ENCODE results near the gene SCARB1.

The SCARB1 gene

DNA sequence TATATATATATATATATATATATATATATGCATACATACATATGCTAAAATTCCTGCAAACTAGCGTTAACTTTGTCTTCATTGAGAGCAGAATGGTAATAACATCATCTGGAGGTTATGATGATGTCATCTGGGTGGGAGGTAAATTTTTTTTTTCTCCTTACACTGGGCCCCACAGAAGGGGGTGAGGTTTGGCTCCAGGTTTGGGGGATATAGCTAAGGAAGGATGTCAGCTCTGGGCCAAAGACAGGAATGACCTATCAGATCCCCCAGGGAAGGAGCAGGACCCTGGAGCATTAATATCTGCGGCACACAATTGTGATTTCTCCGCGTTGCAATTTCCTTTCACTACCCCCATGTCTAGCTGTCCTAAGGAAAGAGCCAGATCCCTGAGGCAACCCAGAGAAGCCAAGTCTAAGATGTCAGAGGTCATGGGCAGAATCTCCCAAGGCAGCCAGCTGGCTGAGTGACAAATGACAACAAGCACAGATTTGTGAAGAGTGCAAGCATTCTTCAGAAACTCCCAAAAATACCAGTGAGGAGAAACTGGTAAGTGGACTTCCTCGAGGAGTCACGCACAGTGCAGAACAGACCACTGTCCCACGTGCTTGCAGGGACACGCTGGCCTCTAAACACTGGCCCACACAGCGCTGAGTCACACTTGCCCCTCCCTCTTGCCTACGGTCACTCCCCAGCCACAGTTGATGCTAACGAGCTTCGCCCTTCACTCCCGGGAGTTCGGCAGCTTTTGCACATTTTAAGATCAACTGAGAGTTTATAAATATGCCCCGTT lies 40.8 kb upstream of the SCARB1 start (continued):
- TF ChIP-seq, protein P1, sequence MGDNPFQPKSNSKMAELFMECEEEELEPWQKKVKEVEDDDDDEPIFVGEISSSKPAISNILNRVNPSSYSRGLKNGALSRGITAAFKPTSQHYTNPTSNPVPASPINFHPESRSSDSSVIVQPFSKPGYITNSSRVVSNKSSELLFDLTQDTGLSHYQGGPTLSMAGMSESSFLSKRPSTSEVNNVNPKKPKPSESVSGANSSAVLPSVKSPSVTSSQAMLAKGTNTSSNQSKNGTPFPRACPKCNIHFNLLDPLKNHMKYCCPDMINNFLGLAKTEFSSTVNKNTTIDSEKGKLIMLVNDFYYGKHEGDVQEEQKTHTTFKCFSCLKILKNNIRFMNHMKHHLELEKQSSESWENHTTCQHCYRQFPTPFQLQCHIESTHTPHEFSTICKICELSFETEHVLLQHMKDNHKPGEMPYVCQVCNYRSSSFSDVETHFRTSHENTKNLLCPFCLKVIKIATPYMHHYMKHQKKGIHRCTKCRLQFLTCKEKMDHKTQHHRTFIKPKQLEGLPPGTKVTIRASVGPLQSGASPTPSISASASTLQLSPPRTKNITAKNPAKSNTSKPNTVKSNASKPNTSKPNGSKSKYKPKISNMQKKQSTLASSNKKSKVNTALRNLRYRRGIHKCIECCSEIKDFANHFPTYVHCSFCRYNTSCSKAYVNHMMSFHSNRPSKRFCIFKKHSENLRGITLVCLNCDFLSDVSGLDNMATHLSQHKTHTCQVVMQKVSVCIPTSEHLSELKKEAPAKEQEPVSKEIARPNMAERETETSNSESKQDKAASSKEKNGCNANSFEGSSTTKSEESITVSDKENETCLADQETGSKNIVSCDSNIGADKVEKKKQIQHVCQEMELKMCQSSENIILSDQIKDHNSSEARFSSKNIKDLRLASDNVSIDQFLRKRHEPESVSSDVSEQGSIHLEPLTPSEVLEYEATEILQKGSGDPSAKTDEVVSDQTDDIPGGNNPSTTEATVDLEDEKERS (tag by site-specific recombination; IDR thresholded peaks at IDR 0.05) = no peak
- no peak for TF ChIP-seq KLF10 (tag by site-specific recombination; IDR thresholded peaks at IDR 0.05)
- no peak for TF ChIP-seq ZNF266 (tag by site-specific recombination; IDR thresholded peaks at IDR 0.05; ENCODE audit: low read depth)
- peak; percentile 64; the same call in 1 of the 2 replicates for TF ChIP-seq KLF9 (tag by site-specific recombination; IDR thresholded peaks at IDR 0.05; ENCODE audit: low read depth)
- TF ChIP-seq ZNF132 (tag by site-specific recombination; IDR thresholded peaks at IDR 0.05; ENCODE audit: borderline replicate concordance) = no peak
- TF ChIP-seq ZFHX2 (tag by site-specific recombination; conservative IDR thresholded peaks at IDR 0.05) = peak; percentile 67
- no peak for TF ChIP-seq TRIM28 (IDR thresholded peaks at IDR 0.05; ENCODE audit: borderline replicate concordance, low read length)
- TF ChIP-seq ZBTB7A (tag by site-specific recombination; IDR thresholded peaks at IDR 0.05; ENCODE audit: low read depth) = no peak
- no peak for TF ChIP-seq ZNF19 (tag by site-specific recombination; IDR thresholded peaks at IDR 0.05; ENCODE audit: low read depth)
- TF ChIP-seq, protein P2, sequence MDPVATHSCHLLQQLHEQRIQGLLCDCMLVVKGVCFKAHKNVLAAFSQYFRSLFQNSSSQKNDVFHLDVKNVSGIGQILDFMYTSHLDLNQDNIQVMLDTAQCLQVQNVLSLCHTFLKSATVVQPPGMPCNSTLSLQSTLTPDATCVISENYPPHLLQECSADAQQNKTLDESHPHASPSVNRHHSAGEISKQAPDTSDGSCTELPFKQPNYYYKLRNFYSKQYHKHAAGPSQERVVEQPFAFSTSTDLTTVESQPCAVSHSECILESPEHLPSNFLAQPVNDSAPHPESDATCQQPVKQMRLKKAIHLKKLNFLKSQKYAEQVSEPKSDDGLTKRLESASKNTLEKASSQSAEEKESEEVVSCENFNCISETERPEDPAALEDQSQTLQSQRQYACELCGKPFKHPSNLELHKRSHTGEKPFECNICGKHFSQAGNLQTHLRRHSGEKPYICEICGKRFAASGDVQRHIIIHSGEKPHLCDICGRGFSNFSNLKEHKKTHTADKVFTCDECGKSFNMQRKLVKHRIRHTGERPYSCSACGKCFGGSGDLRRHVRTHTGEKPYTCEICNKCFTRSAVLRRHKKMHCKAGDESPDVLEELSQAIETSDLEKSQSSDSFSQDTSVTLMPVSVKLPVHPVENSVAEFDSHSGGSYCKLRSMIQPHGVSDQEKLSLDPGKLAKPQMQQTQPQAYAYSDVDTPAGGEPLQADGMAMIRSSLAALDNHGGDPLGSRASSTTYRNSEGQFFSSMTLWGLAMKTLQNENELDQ (tag by site-specific recombination; IDR thresholded peaks at IDR 0.05; ENCODE audit: low read depth) = no peak
- no peak for TF ChIP-seq GLI2 (tag by site-specific recombination; IDR thresholded peaks at IDR 0.05; ENCODE audit: borderline replicate concordance, low read depth)
- TF ChIP-seq, protein P3, sequence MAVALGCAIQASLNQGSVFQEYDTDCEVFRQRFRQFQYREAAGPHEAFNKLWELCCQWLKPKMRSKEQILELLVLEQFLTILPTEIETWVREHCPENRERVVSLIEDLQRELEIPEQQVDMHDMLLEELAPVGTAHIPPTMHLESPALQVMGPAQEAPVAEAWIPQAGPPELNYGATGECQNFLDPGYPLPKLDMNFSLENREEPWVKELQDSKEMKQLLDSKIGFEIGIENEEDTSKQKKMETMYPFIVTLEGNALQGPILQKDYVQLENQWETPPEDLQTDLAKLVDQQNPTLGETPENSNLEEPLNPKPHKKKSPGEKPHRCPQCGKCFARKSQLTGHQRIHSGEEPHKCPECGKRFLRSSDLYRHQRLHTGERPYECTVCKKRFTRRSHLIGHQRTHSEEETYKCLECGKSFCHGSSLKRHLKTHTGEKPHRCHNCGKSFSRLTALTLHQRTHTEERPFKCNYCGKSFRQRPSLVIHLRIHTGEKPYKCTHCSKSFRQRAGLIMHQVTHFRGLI (tag by site-specific recombination; IDR thresholded peaks at IDR 0.05) = no peak
- TF ChIP-seq ZNF10 (tag by site-specific recombination; IDR thresholded peaks at IDR 0.05) = no peak
- TF ChIP-seq, protein P4, sequence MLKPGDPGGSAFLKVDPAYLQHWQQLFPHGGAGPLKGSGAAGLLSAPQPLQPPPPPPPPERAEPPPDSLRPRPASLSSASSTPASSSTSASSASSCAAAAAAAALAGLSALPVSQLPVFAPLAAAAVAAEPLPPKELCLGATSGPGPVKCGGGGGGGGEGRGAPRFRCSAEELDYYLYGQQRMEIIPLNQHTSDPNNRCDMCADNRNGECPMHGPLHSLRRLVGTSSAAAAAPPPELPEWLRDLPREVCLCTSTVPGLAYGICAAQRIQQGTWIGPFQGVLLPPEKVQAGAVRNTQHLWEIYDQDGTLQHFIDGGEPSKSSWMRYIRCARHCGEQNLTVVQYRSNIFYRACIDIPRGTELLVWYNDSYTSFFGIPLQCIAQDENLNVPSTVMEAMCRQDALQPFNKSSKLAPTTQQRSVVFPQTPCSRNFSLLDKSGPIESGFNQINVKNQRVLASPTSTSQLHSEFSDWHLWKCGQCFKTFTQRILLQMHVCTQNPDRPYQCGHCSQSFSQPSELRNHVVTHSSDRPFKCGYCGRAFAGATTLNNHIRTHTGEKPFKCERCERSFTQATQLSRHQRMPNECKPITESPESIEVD (tag by site-specific recombination; IDR thresholded peaks at IDR 0.05) = no peak
- TF ChIP-seq ZNF16 (tag by site-specific recombination; IDR thresholded peaks at IDR 0.05; ENCODE audit: low read depth) = no peak
- TF ChIP-seq, protein P5, sequence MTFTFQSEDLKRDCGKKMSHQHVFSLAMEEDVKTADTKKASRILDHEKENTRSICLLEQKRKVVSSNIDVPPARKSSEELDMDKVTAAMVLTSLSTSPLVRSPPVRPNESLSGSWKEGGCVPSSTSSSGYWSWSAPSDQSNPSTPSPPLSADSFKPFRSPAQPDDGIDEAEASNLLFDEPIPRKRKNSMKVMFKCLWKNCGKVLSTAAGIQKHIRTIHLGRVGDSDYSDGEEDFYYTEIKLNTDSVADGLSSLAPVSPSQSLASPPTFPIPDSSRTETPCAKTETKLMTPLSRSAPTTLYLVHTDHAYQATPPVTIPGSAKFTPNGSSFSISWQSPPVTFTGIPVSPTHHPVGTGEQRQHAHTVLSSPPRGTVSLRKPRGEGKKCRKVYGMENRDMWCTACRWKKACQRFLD (tag by site-specific recombination; IDR thresholded peaks at IDR 0.05) = no peak
- no peak for TF ChIP-seq ZNF211 (tag by site-specific recombination; IDR thresholded peaks at IDR 0.05; ENCODE audit: low read depth)
- no peak for TF ChIP-seq ZNF561 (tag by site-specific recombination; IDR thresholded peaks at IDR 0.05; ENCODE audit: borderline replicate concordance)
- no peak for TF ChIP-seq ZNF433 (tag by site-specific recombination; IDR thresholded peaks at IDR 0.05; ENCODE audit: low read depth)
- TF ChIP-seq, protein P6, sequence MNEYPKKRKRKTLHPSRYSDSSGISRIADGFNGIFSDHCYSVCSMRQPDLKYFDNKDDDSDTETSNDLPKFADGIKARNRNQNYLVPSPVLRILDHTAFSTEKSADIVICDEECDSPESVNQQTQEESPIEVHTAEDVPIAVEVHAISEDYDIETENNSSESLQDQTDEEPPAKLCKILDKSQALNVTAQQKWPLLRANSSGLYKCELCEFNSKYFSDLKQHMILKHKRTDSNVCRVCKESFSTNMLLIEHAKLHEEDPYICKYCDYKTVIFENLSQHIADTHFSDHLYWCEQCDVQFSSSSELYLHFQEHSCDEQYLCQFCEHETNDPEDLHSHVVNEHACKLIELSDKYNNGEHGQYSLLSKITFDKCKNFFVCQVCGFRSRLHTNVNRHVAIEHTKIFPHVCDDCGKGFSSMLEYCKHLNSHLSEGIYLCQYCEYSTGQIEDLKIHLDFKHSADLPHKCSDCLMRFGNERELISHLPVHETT (tag by site-specific recombination; IDR thresholded peaks at IDR 0.05) = no peak
- no peak for TF ChIP-seq ZNF560 (tag by site-specific recombination; IDR thresholded peaks at IDR 0.05; ENCODE audit: borderline replicate concordance)
- TF ChIP-seq ZFP69B (tag by site-specific recombination; IDR thresholded peaks at IDR 0.05) = peak; percentile 64; the same call in 1 of the 2 replicates
- no peak for TF ChIP-seq ZNF157 (tag by site-specific recombination; IDR thresholded peaks at IDR 0.05)
- TF ChIP-seq, protein P7, sequence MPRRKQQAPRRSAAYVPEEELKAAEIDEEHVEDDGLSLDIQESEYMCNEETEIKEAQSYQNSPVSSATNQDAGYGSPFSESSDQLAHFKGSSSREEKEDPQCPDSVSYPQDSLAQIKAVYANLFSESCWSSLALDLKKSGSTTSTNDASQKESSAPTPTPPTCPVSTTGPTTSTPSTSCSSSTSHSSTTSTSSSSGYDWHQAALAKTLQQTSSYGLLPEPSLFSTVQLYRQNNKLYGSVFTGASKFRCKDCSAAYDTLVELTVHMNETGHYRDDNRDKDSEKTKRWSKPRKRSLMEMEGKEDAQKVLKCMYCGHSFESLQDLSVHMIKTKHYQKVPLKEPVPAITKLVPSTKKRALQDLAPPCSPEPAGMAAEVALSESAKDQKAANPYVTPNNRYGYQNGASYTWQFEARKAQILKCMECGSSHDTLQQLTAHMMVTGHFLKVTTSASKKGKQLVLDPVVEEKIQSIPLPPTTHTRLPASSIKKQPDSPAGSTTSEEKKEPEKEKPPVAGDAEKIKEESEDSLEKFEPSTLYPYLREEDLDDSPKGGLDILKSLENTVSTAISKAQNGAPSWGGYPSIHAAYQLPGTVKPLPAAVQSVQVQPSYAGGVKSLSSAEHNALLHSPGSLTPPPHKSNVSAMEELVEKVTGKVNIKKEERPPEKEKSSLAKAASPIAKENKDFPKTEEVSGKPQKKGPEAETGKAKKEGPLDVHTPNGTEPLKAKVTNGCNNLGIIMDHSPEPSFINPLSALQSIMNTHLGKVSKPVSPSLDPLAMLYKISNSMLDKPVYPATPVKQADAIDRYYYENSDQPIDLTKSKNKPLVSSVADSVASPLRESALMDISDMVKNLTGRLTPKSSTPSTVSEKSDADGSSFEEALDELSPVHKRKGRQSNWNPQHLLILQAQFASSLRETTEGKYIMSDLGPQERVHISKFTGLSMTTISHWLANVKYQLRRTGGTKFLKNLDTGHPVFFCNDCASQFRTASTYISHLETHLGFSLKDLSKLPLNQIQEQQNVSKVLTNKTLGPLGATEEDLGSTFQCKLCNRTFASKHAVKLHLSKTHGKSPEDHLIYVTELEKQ (tag by site-specific recombination; IDR thresholded peaks at IDR 0.05; ENCODE audit: borderline replicate concordance) = no peak
